ENCODE results near the gene ATF7.

DNA sequence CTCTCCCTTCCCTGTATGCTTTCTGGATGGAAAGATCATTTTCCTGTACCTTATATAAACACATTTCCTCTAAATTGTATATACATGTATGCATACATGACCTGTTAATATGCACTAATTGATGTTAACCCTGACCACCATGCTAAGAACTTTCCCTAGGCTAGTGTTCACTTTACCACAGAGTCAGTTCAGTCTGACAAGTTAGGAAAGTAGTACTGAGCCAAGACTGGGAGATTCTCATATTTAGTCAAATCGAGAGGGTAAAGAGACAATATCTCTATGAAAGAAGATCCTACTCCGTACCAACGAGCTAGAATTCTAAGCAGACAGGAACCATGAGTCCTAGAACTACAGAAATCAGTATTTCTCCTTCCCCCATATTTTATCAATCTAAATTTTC, 36.8 kb downstream of the ATF7 start:
- TF ChIP-seq POLR2AphosphoS5 (IDR thresholded peaks at IDR 0.05; ENCODE audit: borderline replicate concordance, low read depth, low read length): no peak
- TF ChIP-seq EZH2 (IDR thresholded peaks at IDR 0.05): no peak
